SK-N-SH (cell line): ENCODE results near the gene DGKD.

Source experiments
- EP300 ChIP-seq, 2 experiments: IDR thresholded peaks; 2 replicates each; pipeline versions ENCODE4 v1.4.0 to v1.6.1; 2012; ENCODE audit warnings: borderline replicate concordance in 1 of 2, low read depth in 1 of 2, low read length in 1 of 2
- NRF1 ChIP-seq: IDR thresholded peaks from 2 replicates; pipeline ENCODE4 v1.6.1; 2012; ENCODE audit warnings: low read depth, mild to moderate bottlenecking, low read length
- POLR2AphosphoS5 ChIP-seq: IDR thresholded peaks from 2 replicates; pipeline ENCODE4 v1.6.1; 2012; ENCODE audit warnings: low read depth, low read length
- RCOR1 ChIP-seq: fragments of 150-350 bp; IDR thresholded peaks from 2 replicates; pipeline ENCODE4 v1.6.1; 2017; ENCODE audit warnings: antibody characterized with exemption, low read length
- TAF1 ChIP-seq: IDR thresholded peaks from 2 replicates; pipeline ENCODE4 v1.6.1; 2012; ENCODE audit warnings: low read depth, mild to moderate bottlenecking, low read length, moderate library complexity, borderline replicate concordance
- YY1 ChIP-seq: IDR thresholded peaks from 2 replicates; pipeline ENCODE4 v1.4.0; 2012; ENCODE audit warnings: low read depth, mild to moderate bottlenecking
- TF ChIP-seq, protein P1 (sequence below): fragments of 200-600 bp; sonication (generic); IDR thresholded peaks from 2 replicates; pipeline ENCODE4 v1.6.1; 2017; ENCODE audit warnings: antibody characterized with exemption, mild to moderate bottlenecking, moderate library complexity
- TF ChIP-seq, protein P2 (sequence below): fragments of 150-350 bp; IDR thresholded peaks from 2 replicates; pipeline ENCODE4 v1.6.1; 2017; ENCODE audit warnings: antibody characterized with exemption, low read length, low read depth, borderline replicate concordance

DNA sequence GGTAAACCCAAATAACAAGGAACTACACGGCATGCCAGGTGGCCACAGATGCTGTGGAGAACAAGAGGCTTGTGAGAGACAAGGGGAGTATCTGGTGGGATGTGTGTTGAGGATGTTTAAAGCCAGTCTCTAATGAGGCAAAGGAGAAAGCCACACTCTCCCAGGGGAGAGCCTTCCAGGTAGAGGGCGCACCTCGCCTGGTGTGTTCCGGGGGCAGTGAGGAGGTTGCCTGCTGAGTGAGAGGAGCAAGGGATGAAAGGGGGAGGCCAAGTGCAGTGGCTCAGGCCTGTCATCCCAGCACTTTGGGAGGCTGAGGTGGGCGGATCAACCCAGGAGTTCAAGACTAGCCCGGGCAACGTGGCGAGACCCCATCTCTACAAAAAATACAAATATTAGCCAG, 30.4 kb upstream of the DGKD start:
- TF ChIP-seq, protein P1, sequence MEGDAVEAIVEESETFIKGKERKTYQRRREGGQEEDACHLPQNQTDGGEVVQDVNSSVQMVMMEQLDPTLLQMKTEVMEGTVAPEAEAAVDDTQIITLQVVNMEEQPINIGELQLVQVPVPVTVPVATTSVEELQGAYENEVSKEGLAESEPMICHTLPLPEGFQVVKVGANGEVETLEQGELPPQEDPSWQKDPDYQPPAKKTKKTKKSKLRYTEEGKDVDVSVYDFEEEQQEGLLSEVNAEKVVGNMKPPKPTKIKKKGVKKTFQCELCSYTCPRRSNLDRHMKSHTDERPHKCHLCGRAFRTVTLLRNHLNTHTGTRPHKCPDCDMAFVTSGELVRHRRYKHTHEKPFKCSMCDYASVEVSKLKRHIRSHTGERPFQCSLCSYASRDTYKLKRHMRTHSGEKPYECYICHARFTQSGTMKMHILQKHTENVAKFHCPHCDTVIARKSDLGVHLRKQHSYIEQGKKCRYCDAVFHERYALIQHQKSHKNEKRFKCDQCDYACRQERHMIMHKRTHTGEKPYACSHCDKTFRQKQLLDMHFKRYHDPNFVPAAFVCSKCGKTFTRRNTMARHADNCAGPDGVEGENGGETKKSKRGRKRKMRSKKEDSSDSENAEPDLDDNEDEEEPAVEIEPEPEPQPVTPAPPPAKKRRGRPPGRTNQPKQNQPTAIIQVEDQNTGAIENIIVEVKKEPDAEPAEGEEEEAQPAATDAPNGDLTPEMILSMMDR, result no peak
- TF ChIP-seq EP300 (IDR thresholded peaks at IDR 0.05; ENCODE audit: borderline replicate concordance in 1 of 2, low read depth in 1 of 2, low read length in 1 of 2) (no peak), YY1 (no peak), NRF1 (no peak), RCOR1 (no peak), POLR2AphosphoS5 (no peak), TAF1 (no peak)
- TF ChIP-seq, protein P2, sequence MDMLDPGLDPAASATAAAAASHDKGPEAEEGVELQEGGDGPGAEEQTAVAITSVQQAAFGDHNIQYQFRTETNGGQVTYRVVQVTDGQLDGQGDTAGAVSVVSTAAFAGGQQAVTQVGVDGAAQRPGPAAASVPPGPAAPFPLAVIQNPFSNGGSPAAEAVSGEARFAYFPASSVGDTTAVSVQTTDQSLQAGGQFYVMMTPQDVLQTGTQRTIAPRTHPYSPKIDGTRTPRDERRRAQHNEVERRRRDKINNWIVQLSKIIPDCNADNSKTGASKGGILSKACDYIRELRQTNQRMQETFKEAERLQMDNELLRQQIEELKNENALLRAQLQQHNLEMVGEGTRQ, result no peak
